ENCODE data around the gene USP11. TPM values are rescaled to one million over a fixed set of nuclear protein-coding genes. Genes with fewer than 3 reads are reported as not detected.

The USP11 gene
- total and polyA plus RNA-seq, 2 experiments from 2014 or later, result 64.2 to 65.1 TPM

- H3K36me3 ChIP-seq (ENCODE audit: insufficient read depth), result no peaks in the 10 kb centered on the region
- Mint-ChIP-seq H3K27ac (no peak overlapping the region), H3K4me1 (peaks cover 3% of the 10 kb centered on the region; the same call in 2 of the 3 replicates), H3K27me3 (ENCODE audit: insufficient read depth, low read depth, poor library complexity) (peaks cover 5% of the 10 kb centered on the region), H3K36me3 (ENCODE audit: low read depth) (peaks cover 30% of the 10 kb centered on the region; the same call in 2 of the 3 replicates), H3K9me3 (no peaks in the 10 kb centered on the region), H3K4me3 (no peak overlapping the region)
- H3F3A ChIP-seq (replicated peaks; ENCODE audit: low read depth), result 0 out of 2 replicates have a peak, but pooled peaks cover 2% of the 10 kb centered on the region
- H3K4me2 ChIP-seq, result no peak overlapping the region
- DNase-seq (ENCODE audit: low spot score) (peak; percentile 25), ATAC-seq (peak; percentile 4; the same call in 1 of the 3 replicates)
- H3K27ac ChIP-seq (ENCODE audit: low read depth), result no peak overlapping the region
- H4K20me1 ChIP-seq (replicated peaks; ENCODE audit: insufficient read depth), result no peaks in the 10 kb centered on the region
- H3K79me2 ChIP-seq (replicated peaks; ENCODE audit: insufficient read depth), result peaks cover 4% of the 10 kb centered on the region; the same call in 1 of the 2 replicates
- H3K27me3 ChIP-seq (ENCODE audit: insufficient read depth), result no peaks in the 10 kb centered on the region
- TF ChIP-seq REST (IDR thresholded peaks at IDR 0.05; ENCODE audit: unreplicated experiment) (no peak), ETS1 (IDR thresholded peaks at IDR 0.05) (no peak), EZH2phosphoT487 (IDR thresholded peaks at IDR 0.05; ENCODE audit: unreplicated experiment) (no peak), NANOG (IDR thresholded peaks at IDR 0.05; ENCODE audit: borderline replicate concordance) (no peak), JUNB (IDR thresholded peaks at IDR 0.05; ENCODE audit: unreplicated experiment) (no peak), EZH2 (IDR thresholded peaks at IDR 0.05; ENCODE audit: low read depth, unreplicated experiment) (no peak), ZNF114 (CRISPR knock-in tag; IDR thresholded peaks at IDR 0.05) (no peak), CTCF (conservative IDR thresholded peaks at IDR 0.05; ENCODE audit: low read depth in 2 of 2) (no peak), STAT1 (IDR thresholded peaks at IDR 0.05; ENCODE audit: unreplicated experiment) (no peak), CREB1 (CRISPR knock-in tag; IDR thresholded peaks at IDR 0.05; ENCODE audit: low read depth) (no peak), POLR2AphosphoS5 (IDR thresholded peaks at IDR 0.05; ENCODE audit: low read depth) (no peak), ZNF331 (CRISPR knock-in tag; IDR thresholded peaks at IDR 0.05; ENCODE audit: low read depth) (no peak), ZNF462 (CRISPR knock-in tag; IDR thresholded peaks at IDR 0.05) (no peak)
- no peak overlapping the region for H2AFZ ChIP-seq
- H3K4me3 ChIP-seq, result no peak overlapping the region
- no peaks in the 10 kb centered on the region; the same call in 1 of the 2 replicates for H3K4me1 ChIP-seq (ENCODE audit: insufficient read depth)
- H3K9me2 ChIP-seq (ENCODE audit: insufficient read depth), result no peaks in the 10 kb centered on the region
Observed at GRCh38 chrX:47187106-47187677, 45.6 kb upstream of the USP11 start.
